Measurements from ENCODE around the gene PIRT. TPM values are rescaled to one million over a fixed set of nuclear protein-coding genes. Genes with fewer than 3 reads are reported as not detected.

The PIRT gene
- polyA plus RNA-seq, 1 donor (not counting 4 experiments of a cell fraction or from before 2014, with no cell fraction given): not detected

DNA sequence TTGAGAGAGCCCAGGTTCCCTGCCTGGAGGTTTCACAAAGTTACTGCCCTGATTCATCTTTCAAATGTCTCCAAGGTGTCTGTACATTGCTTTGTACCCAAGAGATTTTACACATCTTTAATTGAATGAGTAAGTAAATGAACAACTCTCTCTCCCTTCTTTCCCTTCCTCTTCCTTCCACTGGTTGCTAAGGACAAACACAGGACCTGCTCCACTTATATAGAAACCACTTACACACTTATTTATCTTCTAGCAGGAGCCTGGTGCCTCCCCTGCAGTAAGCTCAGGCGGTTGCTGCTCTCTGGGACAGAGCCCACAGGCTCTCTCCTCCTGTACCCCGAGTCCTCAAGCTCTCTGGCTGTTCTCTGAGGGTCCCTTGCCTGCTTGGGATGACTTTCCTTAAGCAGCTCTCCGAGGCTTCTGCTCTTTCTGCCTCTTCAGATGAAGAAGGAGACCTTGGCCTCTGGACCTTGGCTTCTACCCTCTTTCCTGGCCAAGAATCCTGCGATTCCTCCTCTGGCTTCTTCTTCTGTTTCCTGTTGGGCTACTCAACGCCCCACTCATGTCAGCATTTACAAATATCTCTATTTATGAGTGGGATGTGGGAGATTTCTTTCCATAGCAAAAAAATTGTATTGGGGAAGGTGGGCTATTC, 9.9 kb downstream of the PIRT start:
- no peak overlapping the region for H3K4me3 ChIP-seq (ENCODE audit: control insufficient read depth in 2 of 3, extremely low read depth in 1 of 3, insufficient read depth in 2 of 3, low read depth in 1 of 3, low read length in 3 of 3)
- DNase-seq (ENCODE audit: low read depth, low spot score) (no peak), FAIRE-seq (no peak)
- no peaks in the 10 kb centered on the region for H3K79me2 ChIP-seq (ENCODE audit: control insufficient read depth, insufficient read depth, low read length)
- H3K9me3 ChIP-seq (ENCODE audit: control insufficient read depth, low read depth, low read length): no peaks in the 10 kb centered on the region
- TF ChIP-seq, protein P1, sequence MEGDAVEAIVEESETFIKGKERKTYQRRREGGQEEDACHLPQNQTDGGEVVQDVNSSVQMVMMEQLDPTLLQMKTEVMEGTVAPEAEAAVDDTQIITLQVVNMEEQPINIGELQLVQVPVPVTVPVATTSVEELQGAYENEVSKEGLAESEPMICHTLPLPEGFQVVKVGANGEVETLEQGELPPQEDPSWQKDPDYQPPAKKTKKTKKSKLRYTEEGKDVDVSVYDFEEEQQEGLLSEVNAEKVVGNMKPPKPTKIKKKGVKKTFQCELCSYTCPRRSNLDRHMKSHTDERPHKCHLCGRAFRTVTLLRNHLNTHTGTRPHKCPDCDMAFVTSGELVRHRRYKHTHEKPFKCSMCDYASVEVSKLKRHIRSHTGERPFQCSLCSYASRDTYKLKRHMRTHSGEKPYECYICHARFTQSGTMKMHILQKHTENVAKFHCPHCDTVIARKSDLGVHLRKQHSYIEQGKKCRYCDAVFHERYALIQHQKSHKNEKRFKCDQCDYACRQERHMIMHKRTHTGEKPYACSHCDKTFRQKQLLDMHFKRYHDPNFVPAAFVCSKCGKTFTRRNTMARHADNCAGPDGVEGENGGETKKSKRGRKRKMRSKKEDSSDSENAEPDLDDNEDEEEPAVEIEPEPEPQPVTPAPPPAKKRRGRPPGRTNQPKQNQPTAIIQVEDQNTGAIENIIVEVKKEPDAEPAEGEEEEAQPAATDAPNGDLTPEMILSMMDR (optimal IDR thresholded peaks at IDR 0.05 in 1 of 3, IDR thresholded peaks at IDR 0.05 in 1 of 3, conservative IDR thresholded peaks at IDR 0.05 in 1 of 3; ENCODE audit: extremely low read depth in 1 of 3, insufficient read depth in 2 of 3, low read length in 3 of 3): no peak
- TF ChIP-seq EZH2 (IDR thresholded peaks at IDR 0.05; ENCODE audit: low read length): no peak
- no peaks in the 10 kb centered on the region for H3K9me1 ChIP-seq (ENCODE audit: control insufficient read depth, extremely low read depth, insufficient read depth, low read length)
- H3K9ac ChIP-seq (ENCODE audit: control insufficient read depth, extremely low read depth, insufficient read depth, low read length): no peak overlapping the region
- dilution Hi-C loops (cut with MboI; ENCODE audit: extremely low pct_ligation_motif_present, low sequenced_read_pairs): no loop called here
- H3K4me1 ChIP-seq (ENCODE audit: control insufficient read depth, extremely low read depth, insufficient read depth, low read length): no peaks in the 10 kb centered on the region
- no peaks in the 10 kb centered on the region for H4K20me1 ChIP-seq (ENCODE audit: control insufficient read depth, extremely low read depth, insufficient read depth, low read length)
- no peak overlapping the region for H3K27ac ChIP-seq (ENCODE audit: control insufficient read depth, insufficient read depth, low read length)
- H3K36me3 ChIP-seq (ENCODE audit: control insufficient read depth in 2 of 2, extremely low read depth in 1 of 2, insufficient read depth in 2 of 2, low read length in 2 of 2): no peaks in the 10 kb centered on the region
- H3K27me3 ChIP-seq (ENCODE audit: control insufficient read depth, extremely low read depth, insufficient read depth, low read length): no peaks in the 10 kb centered on the region
- H2AFZ ChIP-seq (ENCODE audit: control insufficient read depth, low read length): no peak overlapping the region
- H3K4me2 ChIP-seq (ENCODE audit: control insufficient read depth, extremely low read depth, insufficient read depth, low read depth, low read length): no peak overlapping the region

DNA sequence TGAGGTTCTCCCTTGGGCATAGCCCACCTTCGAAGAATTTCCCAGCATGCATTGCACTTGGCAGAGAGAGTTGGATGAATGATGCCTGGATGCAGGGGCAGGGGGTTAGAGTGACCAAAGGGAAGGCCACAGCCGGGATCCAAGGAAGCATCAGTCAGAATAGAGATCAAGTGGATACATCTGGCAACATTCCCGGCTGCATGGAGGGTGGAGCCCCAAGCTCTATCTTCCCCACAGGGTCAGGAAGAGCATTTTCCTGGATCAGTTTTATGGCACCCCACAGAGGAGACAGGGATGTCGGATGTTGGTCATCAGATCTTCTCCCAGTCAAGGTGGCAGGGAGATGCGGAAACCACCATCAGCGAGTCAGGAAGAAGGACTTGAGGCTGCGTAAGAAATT, 13.0 kb downstream of the PIRT start:
- DNase-seq (ENCODE audit: low read depth, low spot score): no peak
- no peaks in the 10 kb centered on the region for H3K9me3 ChIP-seq (ENCODE audit: control insufficient read depth, low read depth, low read length)
- dilution Hi-C loops (cut with MboI; ENCODE audit: extremely low pct_ligation_motif_present, low sequenced_read_pairs): no loop called here
- H4K20me1 ChIP-seq (ENCODE audit: control insufficient read depth, extremely low read depth, insufficient read depth, low read length): no peaks in the 10 kb centered on the region
- no peak for FAIRE-seq
- no peaks in the 10 kb centered on the region for H3K36me3 ChIP-seq (ENCODE audit: control insufficient read depth in 2 of 2, extremely low read depth in 1 of 2, insufficient read depth in 2 of 2, low read length in 2 of 2)
- TF ChIP-seq, protein P1 (optimal IDR thresholded peaks at IDR 0.05 in 1 of 3, IDR thresholded peaks at IDR 0.05 in 1 of 3, conservative IDR thresholded peaks at IDR 0.05 in 1 of 3; ENCODE audit: extremely low read depth in 1 of 3, insufficient read depth in 2 of 3, low read length in 3 of 3): no peak
- no peak for TF ChIP-seq EZH2 (IDR thresholded peaks at IDR 0.05; ENCODE audit: low read length)
- H2AFZ ChIP-seq (ENCODE audit: control insufficient read depth, low read length): no peak overlapping the region
- H3K4me3 ChIP-seq (ENCODE audit: control insufficient read depth in 2 of 3, extremely low read depth in 1 of 3, insufficient read depth in 2 of 3, low read depth in 1 of 3, low read length in 3 of 3): no peak overlapping the region
- no peaks in the 10 kb centered on the region for H3K9me1 ChIP-seq (ENCODE audit: control insufficient read depth, extremely low read depth, insufficient read depth, low read length)
- H3K27me3 ChIP-seq (ENCODE audit: control insufficient read depth, extremely low read depth, insufficient read depth, low read length): no peaks in the 10 kb centered on the region
- no peak overlapping the region for H3K4me2 ChIP-seq (ENCODE audit: control insufficient read depth, extremely low read depth, insufficient read depth, low read depth, low read length)
- no peaks in the 10 kb centered on the region for H3K4me1 ChIP-seq (ENCODE audit: control insufficient read depth, extremely low read depth, insufficient read depth, low read length)
- H3K9ac ChIP-seq (ENCODE audit: control insufficient read depth, extremely low read depth, insufficient read depth, low read length): no peak overlapping the region
- no peak overlapping the region for H3K27ac ChIP-seq (ENCODE audit: control insufficient read depth, insufficient read depth, low read length)
- H3K79me2 ChIP-seq (ENCODE audit: control insufficient read depth, insufficient read depth, low read length): no peaks in the 10 kb centered on the region

Data from keratinocyte (primary cell).